OCI-LY1 (cell line): ENCODE results near the gene TRPM3.

Source experiments
- H2AFZ ChIP-seq: fragments of 200-600 bp; sonication (generic), shearing (Covaris generic); 2 replicates; pipeline ENCODE4 v1.6.0; 2014; ENCODE audit warnings: antibody characterized with exemption, mild to moderate bottlenecking, low read length
- H3F3A ChIP-seq: fragments of 200-600 bp; sonication (generic), shearing (Covaris generic); 2 replicates; pipeline ENCODE4 v1.6.0; 2014; ENCODE audit warnings: mild to moderate bottlenecking, antibody characterized with exemption, low read length, moderate library complexity; ENCODE audit not compliant: insufficient read depth
- H3K27ac ChIP-seq: fragments of 200-600 bp; sonication (generic); 2 replicates; pipeline ENCODE4 v1.5.1; 2014; ENCODE audit warnings: low read length, mixed run types, mild to moderate bottlenecking, low read depth; ENCODE audit not compliant: poor library complexity, severe bottlenecking
- H3K27me3 ChIP-seq: fragments of 200-600 bp; sonication (generic); 2 replicates; pipeline ENCODE4 v1.6.0; 2014; ENCODE audit warnings: antibody characterized with exemption, mild to moderate bottlenecking, low read length, moderate library complexity; ENCODE audit not compliant: insufficient read depth
- H3K36me3 ChIP-seq: fragments of 200-600 bp; sonication (generic); 2 replicates; pipeline ENCODE4 v1.6.1; 2014; ENCODE audit warnings: mild to moderate bottlenecking, antibody characterized with exemption, low read length, moderate library complexity, mixed read lengths; ENCODE audit not compliant: insufficient read depth
- H3K4me1 ChIP-seq: fragments of 200-600 bp; sonication (generic); 2 replicates; pipeline ENCODE4 v1.5.1; 2014; ENCODE audit warnings: mild to moderate bottlenecking, low read length, moderate library complexity; ENCODE audit not compliant: insufficient read depth, severe bottlenecking
- H3K4me2 ChIP-seq: fragments of 200-600 bp; sonication (generic), shearing (Covaris generic); 2 replicates; pipeline ENCODE4 v1.6.1; 2014; ENCODE audit warnings: low read length
- H3K4me3 ChIP-seq: fragments of 200-600 bp; sonication (generic); 2 replicates; pipeline ENCODE4 v1.5.1; 2014; ENCODE audit warnings: low read length, low read depth, mild to moderate bottlenecking, mixed read lengths; ENCODE audit not compliant: poor library complexity, severe bottlenecking
- H3K79me2 ChIP-seq: fragments of 200-600 bp; shearing (Covaris generic); 2 replicates; pipeline ENCODE4 v1.6.1; 2016; ENCODE audit warnings: mixed run types, low read length, mixed read lengths; ENCODE audit not compliant: insufficient read depth
- H3K9ac ChIP-seq: fragments of 200-600 bp; sonication (generic), shearing (Covaris generic); 2 replicates; pipeline ENCODE4 v1.6.1; 2014; ENCODE audit warnings: mild to moderate bottlenecking, low read length, mixed read lengths
- H3K9me2 ChIP-seq: fragments of 200-600 bp; sonication (generic), shearing (Covaris generic); 2 replicates; pipeline ENCODE4 v1.6.1; 2014; ENCODE audit warnings: low read depth, mild to moderate bottlenecking, low read length, mixed read lengths
- H3K9me3 ChIP-seq: fragments of 200-600 bp; shearing (Covaris generic); 2 replicates; pipeline ENCODE4 v1.6.1; 2014; ENCODE audit warnings: low read length, mixed read lengths
- H4K20me1 ChIP-seq: fragments of 200-600 bp; sonication (generic), shearing (Covaris generic); 2 replicates; pipeline ENCODE4 v1.6.0; 2016; ENCODE audit warnings: mild to moderate bottlenecking, low read length; ENCODE audit not compliant: insufficient read depth
- CTCF ChIP-seq: fragments of 200-600 bp; sonication (generic), shearing (Covaris generic); IDR thresholded peaks from 2 replicates; pipeline ENCODE4 v1.5.1; 2017; ENCODE audit warnings: mild to moderate bottlenecking, antibody characterized with exemption, low read length, moderate library complexity, mixed read lengths
- EZH2 ChIP-seq: fragments of 200-600 bp; sonication (generic), shearing (Covaris generic); IDR thresholded peaks from 2 replicates; pipeline ENCODE4 v1.8.0; 2017; ENCODE audit warnings: borderline replicate concordance, mixed run types, mild to moderate bottlenecking, antibody characterized with exemption, low read length, moderate library complexity, mixed read lengths

TRPM3 gene

GRCh38 chr9:70532716-70533115, 588.7 kb downstream of the TRPM3 start:
- Histone ChIP-seq H3K9me2 (no peaks in the 10 kb centered on the region), H3K4me2 (no peak overlapping the region), H2AFZ (no peak overlapping the region)

GRCh38 chr9:70531311-70531710, 590.1 kb downstream of the TRPM3 start:
- Histone ChIP-seq H4K20me1 (no peaks in the 10 kb centered on the region), H3F3A (no peaks in the 10 kb centered on the region), H3K4me3 (no peak overlapping the region), H3K4me2 (no peak overlapping the region), H3K4me1 (no peaks in the 10 kb centered on the region), H2AFZ (no peak overlapping the region), H3K27ac (no peak overlapping the region), H3K36me3 (no peaks in the 10 kb centered on the region), H3K9me2 (no peaks in the 10 kb centered on the region), H3K9ac (no peak overlapping the region), H3K27me3 (no peaks in the 10 kb centered on the region; the same call in 1 of the 2 replicates), H3K79me2 (no peaks in the 10 kb centered on the region), H3K9me3 (no peaks in the 10 kb centered on the region)
- TF ChIP-seq CTCF (no peak), EZH2 (no peak)

More at GRCh38 chr9:70532716-70533115, 588.7 kb downstream of the TRPM3 start:
- no peaks in the 10 kb centered on the region for H3K4me1 ChIP-seq
- H3K4me3 ChIP-seq = no peak overlapping the region
- H3K9ac ChIP-seq = no peak overlapping the region
- no peaks in the 10 kb centered on the region for H3K36me3 ChIP-seq
- no peaks in the 10 kb centered on the region for H3K9me3 ChIP-seq
- no peaks in the 10 kb centered on the region for H3F3A ChIP-seq
- H3K79me2 ChIP-seq = no peaks in the 10 kb centered on the region
- no peaks in the 10 kb centered on the region; the same call in 1 of the 2 replicates for H3K27me3 ChIP-seq
- H4K20me1 ChIP-seq = no peaks in the 10 kb centered on the region
- H3K27ac ChIP-seq = no peak overlapping the region
- TF ChIP-seq EZH2 (no peak), CTCF (no peak)

GRCh38 chr9:70530716-70531115, 590.7 kb downstream of the TRPM3 start:
- no peaks in the 10 kb centered on the region for H3K4me1 ChIP-seq
- no peak overlapping the region for H3K4me2 ChIP-seq
- TF ChIP-seq EZH2 = no peak
- TF ChIP-seq CTCF = no peak
- no peak overlapping the region for H3K27ac ChIP-seq
- no peaks in the 10 kb centered on the region; the same call in 1 of the 2 replicates for H3K27me3 ChIP-seq
- no peak overlapping the region for H3K4me3 ChIP-seq
- no peaks in the 10 kb centered on the region for H3K9me2 ChIP-seq
- no peaks in the 10 kb centered on the region for H3K79me2 ChIP-seq
- H4K20me1 ChIP-seq = no peaks in the 10 kb centered on the region
- no peak overlapping the region for H3K9ac ChIP-seq
- no peaks in the 10 kb centered on the region for H3F3A ChIP-seq
- H3K9me3 ChIP-seq = no peaks in the 10 kb centered on the region
- no peaks in the 10 kb centered on the region for H3K36me3 ChIP-seq
- no peak overlapping the region for H2AFZ ChIP-seq
